GM23338 (cell line): Measurements from ENCODE around the gene PDHX. TPM values are rescaled to one million over a fixed set of nuclear protein-coding genes. Genes with fewer than 3 reads are reported as not detected.

Experiments
- ATAC-seq: fragments of 200-7000 bp; cut with Tn5 transposase; 3 replicates; pipeline ENCODE4 v1.9.1; 2020
- DNase-seq: peaks from one replicate; pipeline ENCODE4 v3.0.0-alpha.2; 2015; ENCODE audit warnings: low spot score
- H2AFZ ChIP-seq: fragments of 200-600 bp; sonication (generic); 2 replicates; pipeline ENCODE4 v1.8.0; 2016; ENCODE audit warnings: antibody characterized with exemption, mild to moderate bottlenecking, moderate library complexity
- H3F3A ChIP-seq: fragments of 200-600 bp; sonication (generic); replicated peaks from 2 replicates; pipeline ENCODE4 v1.8.0; 2017; ENCODE audit warnings: antibody characterized with exemption, mixed run types, low read depth
- H3K27ac ChIP-seq: fragments of 200-600 bp; sonication (generic); 2 replicates; pipeline ENCODE4 v1.6.1; 2016; ENCODE audit warnings: low read depth
- H3K27me3 ChIP-seq: fragments of 200-600 bp; sonication (generic); 2 replicates; pipeline ENCODE4 v1.8.0; 2016; ENCODE audit warnings: mild to moderate bottlenecking, mixed run types, moderate library complexity; ENCODE audit not compliant: insufficient read depth
- H3K36me3 ChIP-seq: fragments of 200-600 bp; sonication (generic); 2 replicates; pipeline ENCODE4 v1.8.0; 2016; ENCODE audit warnings: mild to moderate bottlenecking; ENCODE audit not compliant: insufficient read depth
- H3K4me1 ChIP-seq: fragments of 200-600 bp; sonication (generic); 2 replicates; pipeline ENCODE4 v1.8.0; 2016; ENCODE audit warnings: mild to moderate bottlenecking, moderate library complexity; ENCODE audit not compliant: insufficient read depth
- H3K4me2 ChIP-seq: fragments of 200-600 bp; sonication (generic); 2 replicates; pipeline ENCODE4 v1.7.1; 2017; ENCODE audit warnings: mixed run types
- H3K4me3 ChIP-seq: fragments of 200-600 bp; sonication (generic); 2 replicates; pipeline ENCODE4 v1.6.1; 2016; ENCODE audit warnings: mixed run types
- H3K79me2 ChIP-seq: fragments of 200-600 bp; sonication (generic); replicated peaks from 2 replicates; pipeline ENCODE4 v1.8.0; 2017; ENCODE audit warnings: mild to moderate bottlenecking; ENCODE audit not compliant: insufficient read depth
- H3K9me2 ChIP-seq: fragments of 200-600 bp; sonication (generic); 2 replicates; pipeline ENCODE4 v1.8.0; 2017; ENCODE audit not compliant: insufficient read depth
- H4K20me1 ChIP-seq: fragments of 200-600 bp; sonication (generic); replicated peaks from 2 replicates; pipeline ENCODE4 v1.8.0; 2017; ENCODE audit warnings: mild to moderate bottlenecking; ENCODE audit not compliant: insufficient read depth
- H3K27ac Mint-ChIP-seq: 2 replicates; pipeline ENCODE4 v1.8.0; 2020; ENCODE audit warnings: inconsistent platforms, mild to moderate bottlenecking, moderate library complexity, mixed read lengths
- H3K27me3 Mint-ChIP-seq: 3 replicates; pipeline ENCODE4 v1.8.0; 2022; ENCODE audit warnings: low read depth, mild to moderate bottlenecking, moderate library complexity, mixed read lengths, inconsistent platforms; ENCODE audit not compliant: insufficient read depth, poor library complexity
- H3K36me3 Mint-ChIP-seq: 3 replicates; pipeline ENCODE4 v1.8.0; 2021; ENCODE audit warnings: low read depth, mild to moderate bottlenecking, inconsistent platforms, moderate library complexity, mixed read lengths
- H3K4me1 Mint-ChIP-seq: 3 replicates; pipeline ENCODE4 v1.8.0; 2020; ENCODE audit warnings: mild to moderate bottlenecking, inconsistent platforms, mixed read lengths
- H3K4me3 Mint-ChIP-seq: 3 replicates; pipeline ENCODE4 v1.8.0; 2021; ENCODE audit warnings: moderate library complexity, mild to moderate bottlenecking, inconsistent platforms, mixed read lengths
- H3K9me3 Mint-ChIP-seq: 3 replicates; pipeline ENCODE4 v1.8.0; 2020; ENCODE audit warnings: moderate library complexity, mild to moderate bottlenecking, inconsistent platforms, mixed read lengths
- EZH2phosphoT487 ChIP-seq: fragments of 200-600 bp; sonication (generic); IDR thresholded peaks from one replicate; pipeline ENCODE4 v1.8.1; 2018; ENCODE audit warnings: antibody characterized with exemption; ENCODE audit not compliant: unreplicated experiment
- ZNF114 ChIP-seq: fragments of 250-450 bp; sonication (Bioruptor Pico); IDR thresholded peaks from 2 replicates; pipeline ENCODE4 v1.5.0; 2020; ENCODE audit warnings: mild to moderate bottlenecking, moderate library complexity
- ZNF331 ChIP-seq: fragments of 250-450 bp; sonication (Bioruptor Pico); IDR thresholded peaks from 2 replicates; pipeline ENCODE4 v1.5.0; 2020; ENCODE audit warnings: low read depth, mild to moderate bottlenecking, moderate library complexity
- ZNF462 ChIP-seq: fragments of 250-450 bp; sonication (Bioruptor Pico); IDR thresholded peaks from 2 replicates; pipeline ENCODE4 v1.5.0; 2020; ENCODE audit warnings: mild to moderate bottlenecking, moderate library complexity
- polyA plus RNA-seq: library from polyadenylated mRNA; unstranded; fragments of >200 nt; fragmentation: Nextera tagmentation; extraction: Ambion mirVana; gene quantifications from 2 replicates; pipeline ENCODE4 v1.2.1, GENCODE V29; 2016
- total RNA-seq: library from RNA; depleted of rRNA; stranded (reverse); fragments of >200 nt; shearing (Covaris generic); gene quantifications from 2 replicates; pipeline ENCODE4 v1.2.3, GENCODE V29; 2014
- TF ChIP-seq, protein P1 (sequence below), 2 experiments: fragments of 200-600 bp in 1 of 2; sonication (generic) in 1 of 2; conservative IDR thresholded peaks; 2 replicates each; pipeline versions ENCODE4 v1.5.1 to v1.6.1; 2016 to 2017; ENCODE audit warnings: antibody characterized with exemption in 2 of 2, low read depth in 2 of 2, mild to moderate bottlenecking in 2 of 2, moderate library complexity in 1 of 2

PDHX gene
- total and polyA plus RNA-seq, 2 experiments from 2014 or later, result 36.9 to 40.2 TPM

DNA sequence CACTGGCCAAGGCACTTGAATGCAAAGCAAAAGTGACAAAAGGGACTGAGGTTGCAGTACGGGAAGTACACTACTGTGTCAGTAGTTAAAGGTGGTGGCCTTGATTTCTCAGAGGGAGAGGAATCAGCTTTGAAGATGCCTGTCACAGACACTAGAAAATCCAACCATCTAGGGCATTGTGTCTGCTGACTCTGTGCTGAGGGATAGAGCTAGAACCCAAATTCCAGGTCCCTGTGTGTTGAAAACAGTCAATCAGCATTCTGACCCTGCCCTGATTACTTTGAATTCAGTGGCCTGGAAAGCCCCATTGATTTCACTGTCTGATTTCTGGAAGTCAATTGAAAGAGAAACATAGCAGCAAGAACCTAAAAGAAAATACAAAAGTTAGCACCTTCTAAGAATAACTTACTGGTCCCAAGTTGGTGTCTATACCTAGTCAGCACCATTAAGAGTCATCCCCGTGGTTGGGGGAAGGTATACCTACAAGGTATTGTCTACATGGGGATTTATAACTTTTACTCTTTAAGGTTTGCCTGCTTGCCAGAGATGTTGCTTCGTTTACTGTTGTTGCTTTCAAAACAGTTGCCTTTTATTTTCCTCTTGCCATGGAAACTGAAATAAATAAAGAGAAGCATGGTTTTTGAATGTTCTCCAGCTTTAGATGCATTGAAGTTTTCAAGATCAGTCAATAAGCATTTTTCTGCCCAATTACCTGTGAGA is 97.3 kb downstream of the PDHX start:
- Histone ChIP-seq H3K4me2 (no peak overlapping the region), H3K27ac (no peak overlapping the region), H3K27me3 (no peaks in the 10 kb centered on the region), H3K4me1 (peaks cover 19% of the 10 kb centered on the region; the same call in 1 of the 2 replicates), H3K36me3 (no peaks in the 10 kb centered on the region), H3F3A (no peaks in the 10 kb centered on the region), H4K20me1 (no peaks in the 10 kb centered on the region), H3K79me2 (no peaks in the 10 kb centered on the region), H2AFZ (no peak overlapping the region), H3K4me3 (no peak overlapping the region), H3K9me2 (no peaks in the 10 kb centered on the region)
- H3K27ac Mint-ChIP-seq, result peak overlapping the region; percentile 62; the same call in 1 of the 2 replicates
- H3K4me1 Mint-ChIP-seq, result peaks cover 23% of the 10 kb centered on the region
- DNase-seq, result no peak
- no peak for ATAC-seq
- peaks cover 1% of the 10 kb centered on the region for H3K27me3 Mint-ChIP-seq
- TF ChIP-seq EZH2phosphoT487 (no peak), ZNF114 (CRISPR knock-in tag) (no peak), ZNF331 (CRISPR knock-in tag) (no peak), ZNF462 (CRISPR knock-in tag) (no peak)
- TF ChIP-seq, protein P1, sequence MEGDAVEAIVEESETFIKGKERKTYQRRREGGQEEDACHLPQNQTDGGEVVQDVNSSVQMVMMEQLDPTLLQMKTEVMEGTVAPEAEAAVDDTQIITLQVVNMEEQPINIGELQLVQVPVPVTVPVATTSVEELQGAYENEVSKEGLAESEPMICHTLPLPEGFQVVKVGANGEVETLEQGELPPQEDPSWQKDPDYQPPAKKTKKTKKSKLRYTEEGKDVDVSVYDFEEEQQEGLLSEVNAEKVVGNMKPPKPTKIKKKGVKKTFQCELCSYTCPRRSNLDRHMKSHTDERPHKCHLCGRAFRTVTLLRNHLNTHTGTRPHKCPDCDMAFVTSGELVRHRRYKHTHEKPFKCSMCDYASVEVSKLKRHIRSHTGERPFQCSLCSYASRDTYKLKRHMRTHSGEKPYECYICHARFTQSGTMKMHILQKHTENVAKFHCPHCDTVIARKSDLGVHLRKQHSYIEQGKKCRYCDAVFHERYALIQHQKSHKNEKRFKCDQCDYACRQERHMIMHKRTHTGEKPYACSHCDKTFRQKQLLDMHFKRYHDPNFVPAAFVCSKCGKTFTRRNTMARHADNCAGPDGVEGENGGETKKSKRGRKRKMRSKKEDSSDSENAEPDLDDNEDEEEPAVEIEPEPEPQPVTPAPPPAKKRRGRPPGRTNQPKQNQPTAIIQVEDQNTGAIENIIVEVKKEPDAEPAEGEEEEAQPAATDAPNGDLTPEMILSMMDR (conservative IDR thresholded peaks at IDR 0.05; ENCODE audit: low read depth in 2 of 2), result no peak
- no peak overlapping the region for H3K4me3 Mint-ChIP-seq
- H3K36me3 Mint-ChIP-seq, result no peaks in the 10 kb centered on the region
- H3K9me3 Mint-ChIP-seq, result no peaks in the 10 kb centered on the region
